WTC11 (cell line): ENCODE data around the gene IGFBP4. TPM values are rescaled to one million over a fixed set of nuclear protein-coding genes. Genes with fewer than 3 reads are reported as not detected.

Source experiments
- ATAC-seq: fragments of 200-7000 bp; cut with Tn5 transposase; 2 replicates; pipeline ENCODE4 v1.10.0; 2021; ENCODE audit warnings: mild to moderate bottlenecking, moderate library complexity
- CTCF ChIA-PET: fragments of 300-600 bp; sonication (Branson Sonifier 250); formaldehyde crosslinking; loops from one replicate; lab custom pipeline; 2021; ENCODE audit warnings: antibody characterized with exemption; lab: Charles Lee
- POLR2A ChIA-PET: fragments of 350-600 bp; sonication (Branson Sonifier 250); formaldehyde crosslinking; loops from one replicate; lab custom pipeline; 2021; ENCODE audit warnings: antibody characterized with exemption; lab: Charles Lee
- DNase-seq: peaks from one replicate; pipeline ENCODE4 v3.0.0; 2021; ENCODE audit warnings: low spot score
- H3K27ac Mint-ChIP-seq: 2 replicates; pipeline ENCODE4 v1.8.0; 2021; ENCODE audit warnings: mixed read lengths
- H3K27me3 Mint-ChIP-seq: 2 replicates; pipeline ENCODE4 v1.8.0; 2021; ENCODE audit warnings: low read depth, mild to moderate bottlenecking, moderate library complexity, mixed read lengths
- H3K36me3 Mint-ChIP-seq: 2 replicates; pipeline ENCODE4 v1.8.0; 2021; ENCODE audit warnings: mixed read lengths
- H3K4me1 Mint-ChIP-seq: 2 replicates; pipeline ENCODE4 v1.8.0; 2022; ENCODE audit warnings: mixed read lengths
- H3K4me3 Mint-ChIP-seq: 2 replicates; pipeline ENCODE4 v1.8.0; 2021; ENCODE audit warnings: mild to moderate bottlenecking, moderate library complexity, mixed read lengths
- H3K9me3 Mint-ChIP-seq: 2 replicates; pipeline ENCODE4 v1.8.0; 2021; ENCODE audit warnings: mixed read lengths
- AR ChIP-seq: fragments of 250-450 bp; sonication (Bioruptor Pico); IDR thresholded peaks from 2 replicates; pipeline ENCODE4 v1.9.0; 2021; ENCODE audit warnings: mild to moderate bottlenecking
- ARID4B ChIP-seq: sonication (generic); formaldehyde crosslinking; IDR thresholded peaks from 2 replicates; pipeline ENCODE4 v1.8.0; 2023; ENCODE audit warnings: missing genetic modification reagents, mild to moderate bottlenecking, borderline replicate concordance
- CREB1 ChIP-seq: sonication (generic); formaldehyde crosslinking; IDR thresholded peaks from 2 replicates; pipeline ENCODE4 v1.8.0; 2023; ENCODE audit warnings: mild to moderate bottlenecking, missing genetic modification reagents
- FOXJ3 ChIP-seq: sonication (generic); formaldehyde crosslinking; IDR thresholded peaks from 2 replicates; pipeline ENCODE4 v1.9.0; 2021; ENCODE audit warnings: missing genetic modification reagents, mild to moderate bottlenecking, borderline replicate concordance
- JAZF1 ChIP-seq: fragments of 250-450 bp; sonication (Bioruptor Pico); IDR thresholded peaks from 2 replicates; pipeline ENCODE4 v1.9.0; 2021; ENCODE audit warnings: moderate library complexity, mild to moderate bottlenecking, inconsistent platforms
- JUN ChIP-seq: sonication (generic); formaldehyde crosslinking; IDR thresholded peaks from 2 replicates; pipeline ENCODE4 v1.8.0; 2023; ENCODE audit warnings: mild to moderate bottlenecking, missing genetic modification reagents
- MLX ChIP-seq: sonication (generic); formaldehyde crosslinking; IDR thresholded peaks from 2 replicates; pipeline ENCODE4 v1.8.1; 2023; ENCODE audit warnings: mild to moderate bottlenecking, missing genetic modification reagents, moderate library complexity
- MYBL2 ChIP-seq: sonication (generic); formaldehyde crosslinking; IDR thresholded peaks from 2 replicates; pipeline ENCODE4 v1.8.1; 2023; ENCODE audit warnings: mild to moderate bottlenecking, moderate library complexity, missing genetic modification reagents
- NFYB ChIP-seq: sonication (generic); formaldehyde crosslinking; conservative IDR thresholded peaks from 2 replicates; pipeline ENCODE4 v1.8.0; 2022; ENCODE audit warnings: low read depth, missing genetic modification reagents
- OVOL2 ChIP-seq: fragments of 250-450 bp; sonication (Bioruptor Pico); IDR thresholded peaks from 2 replicates; pipeline ENCODE4 v1.9.0; 2021; ENCODE audit warnings: mild to moderate bottlenecking, borderline replicate concordance
- PRDM15 ChIP-seq: sonication (generic); formaldehyde crosslinking; IDR thresholded peaks from 2 replicates; pipeline ENCODE4 v1.8.0; 2022; ENCODE audit warnings: missing genetic modification reagents
- SOX15 ChIP-seq: fragments of 250-450 bp; sonication (Bioruptor Pico); IDR thresholded peaks from 2 replicates; pipeline ENCODE4 v1.9.0; 2021; ENCODE audit warnings: mild to moderate bottlenecking
- TCF7 ChIP-seq: sonication (generic); formaldehyde crosslinking; IDR thresholded peaks from 2 replicates; pipeline ENCODE4 v1.8.0; 2022; ENCODE audit warnings: mild to moderate bottlenecking, low read depth, missing genetic modification reagents, moderate library complexity
- TEAD4 ChIP-seq: sonication (generic); formaldehyde crosslinking; IDR thresholded peaks from 2 replicates; pipeline ENCODE4 v1.8.0; 2022; ENCODE audit warnings: mild to moderate bottlenecking, missing genetic modification reagents
- ZNF423 ChIP-seq: fragments of 250-450 bp; sonication (Bioruptor Pico); IDR thresholded peaks from 2 replicates; pipeline ENCODE4 v2.1.2; 2022; ENCODE audit warnings: mild to moderate bottlenecking, moderate library complexity
- ZSCAN18 ChIP-seq: fragments of 250-450 bp; sonication (Bioruptor Pico); IDR thresholded peaks from 2 replicates; pipeline ENCODE4 v2.1.2; 2022; ENCODE audit warnings: mild to moderate bottlenecking, moderate library complexity
- total RNA-seq: library from RNA; stranded (reverse); gene quantifications from 3 replicates; pipeline ENCODE4 v1.2.3, GENCODE V29; 2021

The IGFBP4 gene
- total RNA-seq, 1 experiment from 2014 or later, result 172 TPM

GRCh38 chr17:40437095-40437732 is 6.0 kb upstream of the IGFBP4 start:
- DNase-seq, result no peak
- POLR2A ChIA-PET, result no interaction called here
- Mint-ChIP-seq H3K4me3 (no peak overlapping the region), H3K9me3 (no peaks in the 10 kb centered on the region), H3K27me3 (peaks cover 8% of the 10 kb centered on the region), H3K4me1 (peaks cover 10% of the 10 kb centered on the region)
- CTCF ChIA-PET, result interaction anchor here (1.8 to 17.3 kb wide), 5 partner anchors 12 to 96 kb away, joined by 3 to 293 read pairs (median 7); partner anchors contain the start of gene TOP2A
- TF ChIP-seq AR (no peak), NFYB (CRISPR knock-in tag) (no peak), ZNF423 (CRISPR knock-in tag) (no peak), MLX (no peak), JAZF1 (CRISPR knock-in tag) (no peak), CREB1 (CRISPR knock-in tag) (no peak), TEAD4 (CRISPR knock-in tag) (no peak), FOXJ3 (CRISPR knock-in tag) (no peak), OVOL2 (no peak), MYBL2 (CRISPR knock-in tag) (no peak), SOX15 (CRISPR knock-in tag) (no peak), JUN (CRISPR knock-in tag) (no peak), PRDM15 (no peak), TCF7 (no peak), ZSCAN18 (CRISPR knock-in tag) (no peak), ARID4B (no peak)
- TF ChIP-seq, all 79 proteins: peak for 0
- no peak overlapping the region for H3K27ac Mint-ChIP-seq
- no peaks in the 10 kb centered on the region for H3K36me3 Mint-ChIP-seq
- no peak for ATAC-seq
